Fibroblast of peridontal ligament (primary cell): Measurements from ENCODE around the gene TMEM123.
"Not testable (repeated sequence)": the region's sequence is repeated elsewhere in the genome, so short reads cannot be mapped to it uniquely, and the experiment has no call there.

Experiments
- DNase-seq: peaks from one replicate; pipeline ENCODE4 v3.0.0-alpha.2; 2010; ENCODE audit errors: extremely low read depth

TMEM123 gene

DNA sequence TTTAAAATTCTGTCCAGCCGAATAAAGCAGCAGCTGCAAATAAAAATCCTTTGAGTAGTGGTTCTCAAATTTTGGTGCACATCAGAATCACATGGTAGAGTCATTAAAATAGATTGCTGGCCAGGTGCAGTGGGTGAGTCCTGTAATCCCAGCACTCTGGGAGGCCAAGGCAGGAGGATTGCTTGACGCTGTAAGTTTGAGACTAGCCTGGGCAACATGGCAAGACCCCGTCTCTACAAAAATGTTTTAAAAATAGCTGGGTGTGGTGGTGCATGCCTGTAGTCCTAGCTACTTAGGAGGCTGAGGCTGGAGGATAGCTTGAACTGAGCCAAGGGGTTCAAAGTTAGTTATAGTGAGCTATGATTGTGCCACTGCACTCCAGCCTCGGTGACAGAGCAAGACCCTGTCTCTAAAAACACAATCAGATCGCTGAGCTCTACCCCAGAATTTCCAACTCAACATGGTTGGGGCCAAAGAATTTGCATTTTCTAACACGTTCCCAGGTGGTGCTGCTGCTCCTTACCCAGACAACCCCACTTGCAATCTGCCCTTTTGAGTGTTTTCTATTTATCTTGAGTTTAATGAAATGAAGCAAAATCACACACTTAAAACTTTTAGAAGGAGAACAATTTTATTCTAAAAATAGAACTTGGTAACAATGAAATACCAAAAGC lies 56.7 kb downstream of the TMEM123 start:
- DNase-seq = no peak

DNA sequence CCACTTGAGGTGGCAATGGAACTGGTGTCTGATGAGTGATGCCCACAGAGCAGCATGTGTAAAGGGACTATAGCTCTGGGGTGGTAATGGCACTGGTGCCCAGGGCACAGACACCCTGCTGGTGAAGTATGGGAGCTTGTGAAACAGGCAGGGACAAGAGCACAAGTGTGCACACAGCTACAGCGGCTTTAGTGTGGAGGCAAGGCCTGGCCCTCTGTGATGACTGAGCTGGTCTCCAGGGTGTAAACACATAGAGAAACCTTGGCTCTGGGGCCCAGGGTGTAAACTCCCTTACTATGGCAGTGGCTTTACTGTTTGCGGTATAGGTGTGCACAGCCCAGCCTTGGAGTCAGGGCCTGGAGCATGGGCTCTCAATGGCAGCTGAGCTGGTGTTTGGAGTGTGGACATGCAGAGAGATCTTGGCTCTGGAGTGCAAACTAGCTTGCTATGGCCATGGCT lies 59.3 kb downstream of the TMEM123 start:
- no peak for DNase-seq

DNA sequence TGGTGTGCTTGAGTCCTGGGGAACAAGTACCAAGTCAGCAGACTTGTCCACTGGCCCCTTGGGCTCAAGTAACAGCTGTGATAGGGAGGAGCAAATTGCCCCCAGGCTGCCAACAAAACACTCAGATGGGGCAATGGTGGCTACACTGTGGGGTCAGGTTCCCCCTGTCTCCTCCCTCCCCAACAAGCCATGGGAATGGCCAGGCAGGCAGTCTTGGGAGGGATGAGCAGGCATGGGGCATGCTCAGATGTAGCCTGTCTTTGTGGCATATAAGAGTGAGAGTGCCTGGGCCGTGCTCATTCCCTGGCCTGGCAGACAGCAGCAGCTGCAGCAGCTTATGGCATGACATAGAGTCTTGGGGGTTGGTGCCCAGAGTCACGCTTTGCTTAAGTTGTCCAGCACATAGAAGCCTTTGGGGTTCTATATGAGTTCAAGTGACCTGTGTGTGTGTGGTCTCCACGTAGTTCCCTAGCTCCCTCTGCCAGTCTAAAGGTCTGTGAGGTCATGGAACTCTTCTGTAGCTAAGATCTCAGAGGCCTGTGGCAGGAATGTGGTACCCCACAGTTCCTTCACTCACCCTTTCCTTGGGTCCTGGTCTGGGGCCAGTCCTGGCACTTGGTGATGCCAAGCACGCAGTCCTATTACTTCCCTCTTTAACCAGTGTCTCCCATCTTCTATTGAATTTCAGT lies 60.9 kb downstream of the TMEM123 start:
- no peak for DNase-seq

- DNase-seq = peak; percentile 70
These were observed 61.7 kb downstream of the TMEM123 start for GRCh38 chr11:102390667-102391465.

DNA sequence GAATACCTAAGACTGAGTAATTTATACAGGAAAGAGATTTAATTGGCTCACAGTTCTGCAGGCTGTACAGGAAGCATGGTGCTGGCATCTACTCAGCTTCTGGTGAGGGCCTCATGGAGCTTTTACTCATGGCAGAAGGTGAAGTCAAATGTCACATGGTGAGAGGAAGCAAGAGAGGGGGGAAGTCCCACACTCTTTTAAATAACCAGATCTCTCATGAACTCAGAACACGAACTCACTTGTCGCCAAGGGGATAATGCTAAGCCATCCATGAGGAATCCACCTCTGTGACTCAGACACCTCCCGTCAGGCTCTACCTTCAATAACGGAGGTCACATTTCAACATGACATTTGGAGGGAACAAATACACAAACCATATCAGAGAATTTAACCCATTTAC lies 63.3 kb downstream of the TMEM123 start:
- DNase-seq = no peak

DNA sequence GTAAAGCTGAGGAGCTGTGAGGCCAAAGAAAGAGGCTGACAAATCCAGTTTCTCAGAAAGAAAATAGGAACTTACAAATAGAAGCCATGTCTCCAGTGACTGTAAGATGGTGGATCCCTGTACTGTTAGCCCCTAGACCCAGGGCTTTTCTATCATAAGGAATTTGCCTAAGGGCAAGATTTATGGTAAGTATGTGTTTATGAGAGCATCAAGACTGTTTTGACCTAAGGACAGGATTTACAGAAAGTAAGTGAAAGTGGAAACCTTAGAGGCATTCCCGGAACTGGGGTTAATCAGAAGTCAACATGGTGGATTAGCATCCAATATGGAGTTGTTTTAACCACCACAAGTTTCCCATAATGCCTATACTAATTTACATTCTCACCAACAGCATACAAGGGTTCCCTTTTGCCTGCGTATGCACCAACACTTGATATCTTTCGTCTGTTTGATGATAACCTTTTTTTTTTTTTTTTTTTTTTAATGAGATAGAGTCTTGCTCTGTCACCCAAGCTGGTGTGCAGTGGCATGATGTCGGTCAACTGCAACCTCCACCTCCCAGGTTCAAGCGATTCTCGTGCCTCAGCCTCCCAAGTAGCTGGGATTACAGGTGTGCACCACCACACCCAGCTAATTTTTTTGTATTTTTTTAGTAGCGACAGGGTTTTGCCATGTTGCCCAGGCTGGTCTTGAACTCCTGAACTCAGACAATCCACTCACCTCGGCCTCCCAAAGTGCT lies 65.4 kb downstream of the TMEM123 start:
- no peak for DNase-seq

GRCh38 chr11:102386136-102386734 lies 66.3 kb downstream of the TMEM123 start:
- no peak for DNase-seq

DNA sequence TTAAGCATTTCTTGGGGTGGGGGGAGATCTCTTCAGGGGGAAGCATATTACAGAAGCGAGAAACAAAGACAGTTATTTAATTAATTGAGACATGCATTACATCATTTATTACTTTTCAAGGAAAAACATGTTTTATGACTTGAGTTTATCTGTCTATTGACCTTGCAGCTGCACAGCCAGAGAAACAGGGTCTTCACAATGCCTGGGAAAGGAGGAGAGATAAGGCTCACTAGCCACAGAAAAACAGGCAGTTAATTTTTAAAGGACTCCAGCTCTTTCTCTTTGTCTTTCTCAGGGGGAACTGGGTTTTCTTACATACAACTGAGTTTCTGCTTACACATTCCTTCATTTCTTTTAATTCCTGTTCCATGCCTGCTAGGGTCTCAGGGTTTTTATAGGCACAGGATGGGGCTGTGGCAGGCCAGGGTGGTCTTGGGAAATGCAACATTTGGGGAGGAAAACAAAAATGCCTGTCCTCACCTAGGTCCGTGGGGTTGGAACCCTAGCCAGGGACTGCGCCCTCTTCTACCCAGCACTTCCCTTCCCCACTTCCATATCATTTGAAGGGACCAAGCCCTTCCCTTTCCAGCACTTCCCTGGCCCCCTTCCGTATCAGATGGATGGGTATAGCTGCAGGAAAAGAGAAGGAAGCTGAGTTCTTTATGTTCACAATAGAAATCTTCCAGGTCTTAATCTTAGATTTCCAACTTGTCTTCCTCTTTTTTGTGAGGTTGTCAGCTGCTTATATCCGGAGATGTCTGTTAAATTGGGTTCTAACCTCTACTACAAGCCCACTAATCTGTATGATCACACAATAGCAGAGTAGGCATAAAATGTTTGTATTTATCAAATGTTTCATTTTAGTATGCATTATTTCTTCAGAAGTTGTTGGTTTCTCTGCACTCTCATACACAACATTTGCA lies 67.2 kb downstream of the TMEM123 start:
- no peak for DNase-seq

GRCh38 chr11:102384419-102385079 lies 68.0 kb downstream of the TMEM123 start:
- DNase-seq = no peak

DNA sequence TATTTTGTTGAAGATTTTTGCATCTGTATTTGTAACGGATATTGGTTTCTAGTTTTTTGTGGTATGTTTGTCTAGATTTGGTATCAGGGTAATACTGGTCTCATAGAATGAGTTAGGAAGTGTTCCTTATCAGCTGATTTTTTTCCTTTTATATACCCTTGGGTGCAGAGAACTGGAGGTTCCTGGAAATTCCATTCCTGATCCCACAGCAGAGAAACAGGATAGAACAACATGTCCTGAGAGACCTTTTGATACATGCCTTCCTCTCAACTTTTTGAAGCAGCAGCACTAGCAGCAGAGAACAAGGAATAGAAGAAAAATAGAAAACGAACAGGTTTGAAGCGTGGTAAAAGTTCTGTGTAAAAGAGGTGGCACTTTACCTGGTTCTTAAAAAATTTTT lies 68.7 kb downstream of the TMEM123 start:
- no peak for DNase-seq

DNA sequence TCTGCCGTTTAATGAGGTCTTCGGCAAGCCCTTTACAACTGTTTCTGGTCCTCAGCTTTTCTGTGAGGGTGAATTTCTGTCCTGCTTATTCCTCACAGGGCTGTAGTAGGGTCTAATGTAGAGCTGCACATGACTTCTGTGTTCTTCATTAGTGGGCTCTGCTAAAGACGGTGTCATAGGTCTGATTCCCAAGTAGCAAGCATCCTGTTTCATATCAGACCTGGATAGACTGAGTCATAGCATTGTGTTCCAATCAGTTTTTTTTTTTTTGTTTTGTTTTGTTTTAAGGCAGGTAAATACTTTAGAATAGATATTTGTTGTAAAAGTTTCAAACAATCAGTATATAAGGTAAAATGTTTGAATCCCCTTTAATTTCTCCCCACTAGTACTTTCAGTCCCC lies 70.2 kb downstream of the TMEM123 start:
- no peak for DNase-seq

- DNase-seq = no peak
These were observed 73.7 kb downstream of the TMEM123 start for GRCh38 chr11:102378818-102379217.

- DNase-seq = no peak
These were observed 74.7 kb downstream of the TMEM123 start for GRCh38 chr11:102377891-102378290.

- no peak for DNase-seq
These were observed 76.7 kb downstream of the TMEM123 start for GRCh38 chr11:102375720-102376399.

GRCh38 chr11:102374633-102375424 lies 77.7 kb downstream of the TMEM123 start:
- not testable (repeated sequence) for DNase-seq

DNA sequence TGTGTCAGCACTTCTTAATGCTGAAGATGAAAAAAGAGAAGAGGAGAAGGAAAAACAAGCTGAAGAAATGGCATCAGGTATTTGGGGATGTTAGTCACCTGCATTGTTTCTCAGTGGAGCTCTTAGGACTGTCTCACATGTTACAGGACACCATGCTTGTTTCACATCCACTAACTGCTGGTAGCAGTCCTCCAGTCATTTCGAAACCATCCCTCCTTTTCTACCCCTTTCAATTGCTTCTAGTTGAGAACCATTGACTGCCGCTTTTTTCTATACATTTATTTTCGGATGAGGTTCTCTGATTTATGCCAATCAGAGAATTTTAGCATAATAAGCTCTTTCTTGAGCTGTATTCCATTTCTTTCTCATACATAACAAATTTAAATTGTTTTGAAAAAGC lies 84.1 kb downstream of the TMEM123 start:
- DNase-seq = no peak

DNA sequence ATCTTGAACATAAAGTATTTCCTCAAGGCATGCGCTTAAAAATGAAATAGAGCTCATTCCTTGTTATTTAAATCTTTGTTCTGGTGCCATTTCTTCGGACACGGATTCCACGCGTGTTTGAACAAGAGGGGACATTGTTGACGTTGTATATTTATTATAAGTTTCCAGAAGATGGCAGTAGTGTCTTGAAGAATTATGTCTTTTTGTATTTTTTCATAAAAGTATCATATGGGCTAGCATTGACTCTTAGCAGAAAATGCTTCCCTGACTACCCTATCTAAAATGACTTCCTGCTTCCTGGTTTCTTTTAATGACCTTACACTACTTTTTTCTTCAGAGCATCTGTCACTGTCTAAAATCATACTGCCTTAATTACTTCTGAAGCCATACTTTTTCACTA lies 85.2 kb downstream of the TMEM123 start:
- peak; percentile 56 for DNase-seq

DNA sequence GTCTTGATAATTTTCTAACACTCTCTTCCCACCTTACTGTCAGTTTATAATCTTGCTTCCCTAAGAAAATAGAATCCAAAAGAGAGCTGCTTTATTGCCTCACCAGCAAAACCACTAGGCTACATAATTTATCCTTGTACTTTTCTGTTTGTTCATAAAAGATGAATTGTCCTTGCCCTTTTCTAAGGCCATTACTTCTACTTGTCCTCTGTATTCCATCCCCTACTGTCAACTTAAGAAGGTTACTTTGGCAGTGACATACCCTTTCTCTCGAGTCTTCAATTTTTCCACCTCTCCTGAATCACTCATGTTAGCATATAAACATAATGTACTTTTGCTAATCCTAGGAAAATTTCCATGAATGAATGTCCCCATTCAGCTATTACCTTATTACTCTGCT lies 87.6 kb downstream of the TMEM123 start:
- DNase-seq = no peak
